T-helper 1 cell (primary cell): ENCODE data around the gene PPOX.

Experiments used
- DNase-seq, 5 donors: peaks; one replicate each; pipeline ENCODE4 v3.0.0-alpha.2; 2012 to 2020

The PPOX gene

GRCh38 chr1:161198194-161198896, 32.1 kb downstream of the PPOX start:
- DNase-seq: no peak

GRCh38 chr1:161198897-161199431, 32.7 kb downstream of the PPOX start, which contains the start of gene ADAMTS4:
ADAMTS4 (minus strand) TSS chr1:161199054; CDS start chr1:161198627, 427 bp downstream.
- no peak for DNase-seq

GRCh38 chr1:161199506-161200139, 33.4 kb downstream of the PPOX start:
- no peak for DNase-seq

GRCh38 chr1:161200421-161200991, 34.3 kb downstream of the PPOX start:
- DNase-seq: peak in 1 of 5 donors; percentile 45

GRCh38 chr1:161200992-161201835, 35.0 kb downstream of the PPOX start:
- no peak for DNase-seq

- DNase-seq: peak; percentile 90 to 98 (median 95)
Measured at GRCh38 chr1:161201836-161202712, 35.8 kb downstream of the PPOX start, which contains the start of gene NDUFS2. NDUFS2 (plus strand) TSS chr1:161202367; CDS start chr1:161202386, 19 bp downstream.

GRCh38 chr1:161206411-161207140, 40.4 kb downstream of the PPOX start:
- DNase-seq: no peak

GRCh38 chr1:161207173-161207572, 40.9 kb downstream of the PPOX start:
- no peak for DNase-seq

- peak; percentile 35 to 70 (median 61) for DNase-seq
Measured at GRCh38 chr1:161209790-161210409, 43.7 kb downstream of the PPOX start.

GRCh38 chr1:161214369-161214768, 48.1 kb downstream of the PPOX start:
- DNase-seq: no peak

- DNase-seq: no peak
Measured at GRCh38 chr1:161215076-161215475, 48.9 kb downstream of the PPOX start, which contains the start of gene FCER1G. FCER1G (plus strand) TSS chr1:161215295; CDS start chr1:161215322, 27 bp downstream.

GRCh38 chr1:161216945-161217712, 50.9 kb downstream of the PPOX start:
- no peak for DNase-seq

- DNase-seq: no peak
Measured at GRCh38 chr1:161217831-161218230, 51.6 kb downstream of the PPOX start.

- DNase-seq: no peak
Measured at GRCh38 chr1:161218301-161219077, 52.3 kb downstream of the PPOX start.

GRCh38 chr1:161219078-161219892, 53.1 kb downstream of the PPOX start:
- DNase-seq: no peak

GRCh38 chr1:161220002-161220401, 53.8 kb downstream of the PPOX start:
- DNase-seq: no peak
